ENCODE results near the gene VASN.

VASN gene

GRCh38 chr16:4409081-4409932 is 37.7 kb downstream of the VASN start:
- no peak for TF ChIP-seq CTBP1 (IDR thresholded peaks at IDR 0.05; ENCODE audit: borderline replicate concordance)
- TF ChIP-seq SP1 (IDR thresholded peaks at IDR 0.05): no peak
- TF ChIP-seq FOXA1 (IDR thresholded peaks at IDR 0.05): no peak
- TF ChIP-seq FOXM1 (IDR thresholded peaks at IDR 0.05; ENCODE audit: borderline replicate concordance): no peak
- no peak for TF ChIP-seq BHLHE40 (IDR thresholded peaks at IDR 0.05; ENCODE audit: borderline replicate concordance)
- TF ChIP-seq NFRKB (IDR thresholded peaks at IDR 0.05): no peak
- TF ChIP-seq LEF1 (IDR thresholded peaks at IDR 0.05; ENCODE audit: borderline replicate concordance): no peak
- TF ChIP-seq TARDBP (IDR thresholded peaks at IDR 0.05): no peak
- no peak for TF ChIP-seq ZNF384 (IDR thresholded peaks at IDR 0.05)
- no peak for TF ChIP-seq PKNOX1 (IDR thresholded peaks at IDR 0.05)
- TF ChIP-seq L3MBTL2 (conservative IDR thresholded peaks at IDR 0.05): no peak
- no peak for TF ChIP-seq FOXK2 (IDR thresholded peaks at IDR 0.05)
- TF ChIP-seq ARNT (IDR thresholded peaks at IDR 0.05): no peak
- TF ChIP-seq ELF4 (IDR thresholded peaks at IDR 0.05): no peak
- TF ChIP-seq SUZ12 (IDR thresholded peaks at IDR 0.05): no peak
- no peak for TF ChIP-seq HDGF (IDR thresholded peaks at IDR 0.05; ENCODE audit: borderline replicate concordance)
- ChIA-PET POLR2A (interaction anchor here (1.1 kb wide), 1 partner anchor 58 kb away, joined by 3 read pairs; the partner anchor contains the start of gene PAM16), CTCF (interaction anchor here (0.6 kb wide), 1 partner anchor 63 kb away, joined by 3 read pairs; no protein-coding TSS in a partner anchor)
- no peak for DNase-seq (ENCODE audit: extremely low spot score)

GRCh38 chr16:4410335-4411075 is 38.9 kb downstream of the VASN start:
- ChIA-PET POLR2A (no interaction called here), CTCF (no interaction called here)
- TF ChIP-seq L3MBTL2 (conservative IDR thresholded peaks at IDR 0.05) (no peak), LEF1 (IDR thresholded peaks at IDR 0.05; ENCODE audit: borderline replicate concordance) (no peak), SP1 (IDR thresholded peaks at IDR 0.05) (no peak), FOXM1 (IDR thresholded peaks at IDR 0.05; ENCODE audit: borderline replicate concordance) (no peak), FOXA1 (IDR thresholded peaks at IDR 0.05) (no peak), CTBP1 (IDR thresholded peaks at IDR 0.05; ENCODE audit: borderline replicate concordance) (no peak), NFRKB (IDR thresholded peaks at IDR 0.05) (no peak), ELF4 (IDR thresholded peaks at IDR 0.05) (no peak), HDGF (IDR thresholded peaks at IDR 0.05; ENCODE audit: borderline replicate concordance) (no peak), ZNF384 (IDR thresholded peaks at IDR 0.05) (no peak), PKNOX1 (IDR thresholded peaks at IDR 0.05) (no peak), SUZ12 (IDR thresholded peaks at IDR 0.05) (no peak), BHLHE40 (IDR thresholded peaks at IDR 0.05; ENCODE audit: borderline replicate concordance) (no peak), FOXK2 (IDR thresholded peaks at IDR 0.05) (no peak), ARNT (IDR thresholded peaks at IDR 0.05) (no peak), TARDBP (IDR thresholded peaks at IDR 0.05) (no peak)
- no peak for DNase-seq (ENCODE audit: extremely low spot score)

GRCh38 chr16:4411684-4412083 is 40.0 kb downstream of the VASN start:
- TF ChIP-seq ELF4 (IDR thresholded peaks at IDR 0.05) (no peak), FOXA1 (IDR thresholded peaks at IDR 0.05) (no peak), ZNF384 (IDR thresholded peaks at IDR 0.05) (no peak), BHLHE40 (IDR thresholded peaks at IDR 0.05; ENCODE audit: borderline replicate concordance) (no peak), SUZ12 (IDR thresholded peaks at IDR 0.05) (no peak), HDGF (IDR thresholded peaks at IDR 0.05; ENCODE audit: borderline replicate concordance) (no peak), FOXK2 (IDR thresholded peaks at IDR 0.05) (no peak), PKNOX1 (IDR thresholded peaks at IDR 0.05) (no peak), NFRKB (IDR thresholded peaks at IDR 0.05) (no peak)
- ChIA-PET POLR2A (no interaction called here), CTCF (interaction anchor here (2.3 kb wide), 1 partner anchor 9 kb away, joined by 8 read pairs; no protein-coding TSS in a partner anchor)
- DNase-seq (ENCODE audit: extremely low spot score): no peak

- ChIA-PET POLR2A (no interaction called here), CTCF (interaction anchor here (2.3 kb wide), 1 partner anchor 10 kb away, joined by 8 read pairs; no protein-coding TSS in a partner anchor)
- no peak for TF ChIP-seq L3MBTL2 (conservative IDR thresholded peaks at IDR 0.05)
- TF ChIP-seq NFRKB (IDR thresholded peaks at IDR 0.05): no peak
- TF ChIP-seq HDGF (IDR thresholded peaks at IDR 0.05; ENCODE audit: borderline replicate concordance): no peak
- TF ChIP-seq ZNF384 (IDR thresholded peaks at IDR 0.05): no peak
- no peak for TF ChIP-seq LEF1 (IDR thresholded peaks at IDR 0.05; ENCODE audit: borderline replicate concordance)
- no peak for TF ChIP-seq ELF4 (IDR thresholded peaks at IDR 0.05)
- TF ChIP-seq ARNT (IDR thresholded peaks at IDR 0.05): no peak
- no peak for TF ChIP-seq FOXK2 (IDR thresholded peaks at IDR 0.05)
- no peak for TF ChIP-seq BHLHE40 (IDR thresholded peaks at IDR 0.05; ENCODE audit: borderline replicate concordance)
- no peak for TF ChIP-seq FOXA1 (IDR thresholded peaks at IDR 0.05)
- TF ChIP-seq PKNOX1 (IDR thresholded peaks at IDR 0.05): no peak
- no peak for TF ChIP-seq CTBP1 (IDR thresholded peaks at IDR 0.05; ENCODE audit: borderline replicate concordance)
- TF ChIP-seq SUZ12 (IDR thresholded peaks at IDR 0.05): no peak
- no peak for TF ChIP-seq SP1 (IDR thresholded peaks at IDR 0.05)
- TF ChIP-seq TARDBP (IDR thresholded peaks at IDR 0.05): no peak
- TF ChIP-seq FOXM1 (IDR thresholded peaks at IDR 0.05; ENCODE audit: borderline replicate concordance): no peak
- DNase-seq (ENCODE audit: extremely low spot score): no peak
These were observed 40.5 kb downstream of the VASN start for GRCh38 chr16:4412159-4412558.
